ENCODE results near the gene COQ2. TPM values are rescaled to one million over a fixed set of nuclear protein-coding genes. Genes with fewer than 3 reads are reported as not detected.

COQ2 gene
- total RNA-seq, 1 donor from 2014 or later = 9.5 TPM

DNA sequence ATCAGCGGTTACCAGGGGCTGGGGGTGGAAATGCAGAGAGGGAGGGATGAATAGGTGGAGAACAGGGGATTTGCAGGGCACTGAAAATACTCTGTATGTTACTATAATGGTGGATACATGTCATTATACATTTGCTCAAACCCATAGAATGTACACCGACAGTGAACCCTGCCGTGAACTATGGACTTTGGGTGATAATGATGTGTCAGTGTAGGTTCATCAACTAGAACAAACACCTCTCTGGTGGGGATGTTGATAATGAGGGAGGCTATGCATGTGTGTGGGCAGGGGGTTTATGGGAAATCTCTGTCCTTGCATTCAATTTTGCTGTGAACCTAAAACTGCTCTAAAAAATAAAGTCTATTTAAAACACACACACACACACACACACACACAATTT lies 38.5 kb upstream of the COQ2 start:
- FAIRE-seq = no peak
- no peak for DNase-seq (ENCODE audit: low read depth)
- Histone ChIP-seq H3K27me3 (ENCODE audit: control insufficient read depth, insufficient read depth, low read length) (no peaks in the 10 kb centered on the region), H3K4me3 (ENCODE audit: low read depth, low read length) (no peak overlapping the region), H3K36me3 (ENCODE audit: control insufficient read depth, insufficient read depth, low read length) (no peaks in the 10 kb centered on the region)
- TF ChIP-seq, protein P1, sequence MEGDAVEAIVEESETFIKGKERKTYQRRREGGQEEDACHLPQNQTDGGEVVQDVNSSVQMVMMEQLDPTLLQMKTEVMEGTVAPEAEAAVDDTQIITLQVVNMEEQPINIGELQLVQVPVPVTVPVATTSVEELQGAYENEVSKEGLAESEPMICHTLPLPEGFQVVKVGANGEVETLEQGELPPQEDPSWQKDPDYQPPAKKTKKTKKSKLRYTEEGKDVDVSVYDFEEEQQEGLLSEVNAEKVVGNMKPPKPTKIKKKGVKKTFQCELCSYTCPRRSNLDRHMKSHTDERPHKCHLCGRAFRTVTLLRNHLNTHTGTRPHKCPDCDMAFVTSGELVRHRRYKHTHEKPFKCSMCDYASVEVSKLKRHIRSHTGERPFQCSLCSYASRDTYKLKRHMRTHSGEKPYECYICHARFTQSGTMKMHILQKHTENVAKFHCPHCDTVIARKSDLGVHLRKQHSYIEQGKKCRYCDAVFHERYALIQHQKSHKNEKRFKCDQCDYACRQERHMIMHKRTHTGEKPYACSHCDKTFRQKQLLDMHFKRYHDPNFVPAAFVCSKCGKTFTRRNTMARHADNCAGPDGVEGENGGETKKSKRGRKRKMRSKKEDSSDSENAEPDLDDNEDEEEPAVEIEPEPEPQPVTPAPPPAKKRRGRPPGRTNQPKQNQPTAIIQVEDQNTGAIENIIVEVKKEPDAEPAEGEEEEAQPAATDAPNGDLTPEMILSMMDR (IDR thresholded peaks at IDR 0.05; ENCODE audit: insufficient read depth, low read length, severe bottlenecking) = no peak

DNA sequence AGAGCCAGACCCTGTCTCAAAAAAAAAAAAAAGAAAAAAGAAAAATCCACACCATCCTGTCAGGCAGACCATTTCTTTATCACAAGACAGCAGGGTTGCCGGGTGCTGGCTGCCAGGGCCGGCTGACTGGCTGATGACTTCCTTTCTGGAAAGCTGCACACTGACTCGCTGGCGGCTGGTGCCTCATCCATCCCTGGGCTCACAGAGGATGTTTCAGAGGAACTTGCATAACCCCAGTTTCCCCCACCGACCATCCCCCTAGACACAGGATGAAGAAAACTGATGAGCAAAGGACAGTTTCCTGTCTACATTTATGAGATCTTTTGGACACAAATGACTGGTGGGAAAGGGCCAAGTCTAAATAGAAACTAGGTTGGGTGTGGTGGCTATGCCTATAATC lies 36.0 kb upstream of the COQ2 start:
- Histone ChIP-seq H3K36me3 (ENCODE audit: control insufficient read depth, insufficient read depth, low read length) (no peaks in the 10 kb centered on the region), H3K27me3 (ENCODE audit: control insufficient read depth, insufficient read depth, low read length) (no peaks in the 10 kb centered on the region), H3K4me3 (ENCODE audit: low read depth, low read length) (no peak overlapping the region)
- no peak for FAIRE-seq
- peak; percentile 54 for DNase-seq (ENCODE audit: low read depth)
- TF ChIP-seq, protein P1 (IDR thresholded peaks at IDR 0.05; ENCODE audit: insufficient read depth, low read length, severe bottlenecking) = no peak

DNA sequence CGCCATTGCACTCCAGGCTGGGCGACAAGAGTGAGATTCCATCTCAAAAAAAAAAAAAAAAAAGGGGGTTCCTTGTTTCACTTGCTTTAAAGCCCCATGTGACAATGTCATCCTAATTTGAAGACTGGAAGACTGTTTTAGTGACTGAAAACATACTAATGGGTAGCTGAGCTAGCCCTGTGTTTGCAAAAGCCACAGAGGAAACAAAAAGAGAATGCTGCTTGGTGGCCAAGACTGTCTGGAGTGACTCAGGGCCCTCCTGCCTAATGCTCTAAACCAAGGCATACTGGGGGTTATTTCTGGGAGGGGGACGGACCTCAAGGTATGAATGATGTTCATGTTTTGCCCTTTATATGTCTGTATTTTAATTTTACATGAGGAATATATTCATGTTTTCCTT lies 34.1 kb upstream of the COQ2 start:
- no peaks in the 10 kb centered on the region for H3K27me3 ChIP-seq (ENCODE audit: control insufficient read depth, insufficient read depth, low read length)
- no peaks in the 10 kb centered on the region for H3K36me3 ChIP-seq (ENCODE audit: control insufficient read depth, insufficient read depth, low read length)
- FAIRE-seq = no peak
- H3K4me3 ChIP-seq (ENCODE audit: low read depth, low read length) = no peak overlapping the region
- DNase-seq (ENCODE audit: low read depth) = no peak
- TF ChIP-seq, protein P1 (IDR thresholded peaks at IDR 0.05; ENCODE audit: insufficient read depth, low read length, severe bottlenecking) = no peak

DNA sequence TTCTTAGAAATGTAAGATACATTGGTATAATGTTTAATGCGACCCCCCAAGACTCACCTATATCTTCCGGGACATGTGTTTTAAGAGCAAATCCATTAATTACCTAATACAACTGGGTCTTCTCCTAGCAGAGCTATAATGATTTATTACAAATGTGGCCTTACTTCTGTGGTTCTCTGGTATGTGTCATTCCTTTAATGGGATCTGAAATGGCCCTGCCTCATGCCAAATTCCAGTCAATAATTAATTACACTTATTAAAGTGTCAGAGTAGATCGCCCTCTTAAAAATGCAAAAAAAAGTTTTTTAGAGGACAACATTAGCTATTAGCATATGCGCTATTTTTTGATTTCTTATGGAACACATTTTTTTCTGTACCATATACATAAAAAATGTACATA lies 33.1 kb upstream of the COQ2 start:
- TF ChIP-seq, protein P1 (IDR thresholded peaks at IDR 0.05; ENCODE audit: insufficient read depth, low read length, severe bottlenecking) = no peak
- DNase-seq (ENCODE audit: low read depth) (no peak), FAIRE-seq (no peak)
- Histone ChIP-seq H3K27me3 (ENCODE audit: control insufficient read depth, insufficient read depth, low read length) (no peaks in the 10 kb centered on the region), H3K4me3 (ENCODE audit: low read depth, low read length) (no peak overlapping the region), H3K36me3 (ENCODE audit: control insufficient read depth, insufficient read depth, low read length) (no peaks in the 10 kb centered on the region)

DNA sequence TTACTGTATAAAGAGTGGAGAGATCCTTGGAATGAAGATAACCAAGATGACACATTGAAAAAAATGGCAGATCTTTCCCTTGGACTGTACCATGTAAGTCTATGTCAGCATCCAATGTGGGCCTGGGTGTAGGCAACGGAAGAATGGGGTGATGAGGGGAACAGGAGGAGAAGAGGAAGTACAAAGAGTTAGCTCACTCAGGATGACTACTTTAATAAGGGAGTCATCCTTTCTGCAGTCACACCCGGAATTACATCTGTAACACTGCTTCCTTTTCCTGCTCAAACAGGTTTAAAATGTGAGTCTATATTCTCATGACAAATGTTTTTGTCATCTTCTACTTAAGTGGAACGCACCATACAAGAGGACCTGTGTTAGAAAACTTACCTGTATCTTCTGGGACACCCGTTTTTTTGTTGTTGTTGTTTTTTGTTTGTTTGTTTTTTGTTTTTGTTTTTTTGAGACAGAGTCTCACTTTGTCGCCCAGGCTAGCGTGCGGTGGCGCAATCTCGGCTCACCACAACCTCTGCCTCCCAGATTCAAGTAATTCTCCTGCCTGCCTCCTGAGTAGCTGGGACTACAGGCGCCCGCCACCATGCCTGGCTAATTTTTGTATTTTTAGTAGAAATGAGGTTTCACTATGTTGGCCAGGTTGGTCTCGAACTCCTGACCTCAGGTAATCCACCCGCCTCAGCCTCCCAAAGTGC lies 32.0 kb upstream of the COQ2 start:
- Histone ChIP-seq H3K36me3 (ENCODE audit: control insufficient read depth, insufficient read depth, low read length) (no peaks in the 10 kb centered on the region), H3K4me3 (ENCODE audit: low read depth, low read length) (no peak overlapping the region), H3K27me3 (ENCODE audit: control insufficient read depth, insufficient read depth, low read length) (no peaks in the 10 kb centered on the region)
- DNase-seq (ENCODE audit: low read depth) (peak; percentile 98), FAIRE-seq (peak; percentile 93)
- TF ChIP-seq, protein P1 (IDR thresholded peaks at IDR 0.05; ENCODE audit: insufficient read depth, low read length, severe bottlenecking) = no peak

DNA sequence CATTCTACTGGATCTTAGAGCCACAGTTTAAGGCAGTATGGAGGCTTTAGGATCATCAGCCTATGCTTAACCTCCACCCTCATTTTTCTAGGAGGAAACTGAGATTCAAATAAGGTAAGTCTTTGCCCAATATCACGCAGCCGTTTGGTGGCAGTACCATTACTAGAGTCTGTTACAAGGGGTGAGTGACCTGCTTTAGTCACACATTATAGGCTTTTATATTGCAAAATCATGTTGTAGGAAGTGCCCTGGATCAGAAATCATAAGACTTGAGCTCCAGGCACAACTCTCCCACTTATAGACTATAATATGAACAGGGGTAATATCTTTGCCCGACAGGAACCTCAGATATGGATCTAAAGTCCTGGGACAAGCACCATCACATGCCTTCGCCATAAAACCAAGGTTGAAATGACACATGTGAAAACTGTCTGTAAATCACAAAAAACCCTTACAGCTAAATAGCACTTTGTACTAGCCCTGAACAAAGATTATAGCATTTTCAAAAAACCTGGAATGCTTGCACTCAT lies 30.8 kb upstream of the COQ2 start:
- TF ChIP-seq, protein P1 (IDR thresholded peaks at IDR 0.05; ENCODE audit: insufficient read depth, low read length, severe bottlenecking) = no peak
- FAIRE-seq (no peak), DNase-seq (ENCODE audit: low read depth) (no peak)
- Histone ChIP-seq H3K27me3 (ENCODE audit: control insufficient read depth, insufficient read depth, low read length) (no peaks in the 10 kb centered on the region), H3K36me3 (ENCODE audit: control insufficient read depth, insufficient read depth, low read length) (no peaks in the 10 kb centered on the region), H3K4me3 (ENCODE audit: low read depth, low read length) (no peak overlapping the region)
